ENCODE measurements around the gene HDAC4. TPM values are rescaled to one million over a fixed set of nuclear protein-coding genes. Genes with fewer than 3 reads are reported as not detected.

The HDAC4 gene
- total and polyA plus RNA-seq, 2 of the 4 experiments (the other 2 are of a cell fraction) = 4.1 to 7.2 TPM

DNA sequence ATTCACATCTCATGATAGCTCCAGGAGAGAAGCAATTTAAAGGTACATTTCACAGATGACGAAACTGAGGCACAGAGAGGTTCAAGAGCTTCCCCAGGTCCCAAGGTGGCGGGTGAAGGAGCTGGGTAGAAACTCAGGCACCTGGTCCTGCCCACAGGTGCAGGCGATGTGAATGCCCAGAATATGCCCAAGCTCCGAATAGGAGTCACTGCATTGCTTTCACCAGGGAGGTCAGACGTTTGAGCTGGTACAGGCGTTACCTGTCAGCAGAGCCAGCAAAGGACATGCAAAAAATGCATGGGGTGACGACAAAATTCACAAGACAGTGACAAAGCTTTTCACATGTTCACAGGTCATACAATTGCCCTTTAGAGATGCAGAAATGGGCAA is 247.9 kb downstream of the HDAC4 start:
- H3K79me1 ChIP-seq (ENCODE audit: low read depth in 1 of 2, low read length in 2 of 2) = no peaks in the 10 kb centered on the region; a peak in 1 of 4 replicates
- H3K36me3 ChIP-seq (ENCODE audit: control insufficient read depth, insufficient read depth, low read length) = peaks cover 62% of the 10 kb centered on the region
- no peak overlapping the region for H2BK120ac ChIP-seq (ENCODE audit: low read depth, low read length)
- POLR2A ChIA-PET (ENCODE audit: unreplicated experiment) = no interaction called here
- no peak overlapping the region for H2BK5ac ChIP-seq (ENCODE audit: low read depth, low read length, poor library complexity, severe bottlenecking)
- no peak overlapping the region for H2AK5ac ChIP-seq (ENCODE audit: low read depth, low read length)
- H3K14ac ChIP-seq (replicated peaks; ENCODE audit: low read depth, low read length) = no peak overlapping the region
- H3K4me3 ChIP-seq (ENCODE audit: insufficient read depth, low read depth, low read length) = no peak overlapping the region
- H4K5ac ChIP-seq (ENCODE audit: low read depth, low read length) = no peak overlapping the region
- no peaks in the 10 kb centered on the region for H3K4me1 ChIP-seq (ENCODE audit: control insufficient read depth, insufficient read depth, low read length)
- peaks cover 10% of the 10 kb centered on the region for H3K9me1 ChIP-seq (ENCODE audit: insufficient read depth, low read length)
- dilution Hi-C loops (cut with HindIII; ENCODE audit: low sequenced_read_pairs, unreplicated experiment) (no loop called here), intact Hi-C loops (cut with micrococcal nuclease) (no loop called here), in situ Hi-C loops (cut with MboI; ENCODE audit: low sequenced_read_pairs) (no loop called here)
- no peak overlapping the region for H3K4me2 ChIP-seq (ENCODE audit: low read depth, low read length)
- no peak overlapping the region for H2BK15ac ChIP-seq (ENCODE audit: low read depth, low read length)
- H3K18ac ChIP-seq (ENCODE audit: low read depth, low read length) = no peak overlapping the region
- no peak overlapping the region for H2AK9ac ChIP-seq (replicated peaks; ENCODE audit: low read depth, low read length, poor library complexity)
- H2AFZ ChIP-seq (replicated peaks; ENCODE audit: low read length, poor library complexity) = no peak overlapping the region
- DNase-seq (no peak), ATAC-seq (ENCODE audit: low read depth) (no peak)
- no peaks in the 10 kb centered on the region for H3K27me3 ChIP-seq (ENCODE audit: control insufficient read depth, insufficient read depth, low read length)
- H2BK20ac ChIP-seq (ENCODE audit: low read depth, low read length) = no peak overlapping the region
- WGBS, 2 experiments (ENCODE audit: extremely low coverage in 2 of 2, insufficient read length in 1 of 2) = 95% methylated on average over 6 of the region's 7 CpGs; no CpG with 5 or more reads in 1 of the 2 experiments
- H3K9me3 ChIP-seq (ENCODE audit: control insufficient read depth, insufficient read depth, low read length) = no peaks in the 10 kb centered on the region
- H3K56ac ChIP-seq (ENCODE audit: extremely low read depth, insufficient read depth, low read length) = no peak overlapping the region
- H4K91ac ChIP-seq (ENCODE audit: insufficient read depth, low read depth, low read length) = no peak overlapping the region
- no peaks in the 10 kb centered on the region for H4K20me1 ChIP-seq (ENCODE audit: insufficient read depth, low read length)
- CTCF ChIA-PET = no interaction called here
- H4K8ac ChIP-seq (ENCODE audit: low read depth in 2 of 2, low read length in 2 of 2) = no peak overlapping the region
- BruUV-seq (replicated peaks) = no TSS peak
- TF ChIP-seq FOS (IDR thresholded peaks at IDR 0.05; ENCODE audit: low read depth, low read length) (no peak), MAZ (IDR thresholded peaks at IDR 0.05; ENCODE audit: borderline replicate concordance, low read depth, low read length) (no peak), RAD21 (IDR thresholded peaks at IDR 0.05; ENCODE audit: low read length) (no peak), CHD1 (IDR thresholded peaks at IDR 0.05; ENCODE audit: low read depth, low read length) (no peak), RFX5 (IDR thresholded peaks at IDR 0.05; ENCODE audit: low read depth, low read length) (no peak), RCOR1 (IDR thresholded peaks at IDR 0.05; ENCODE audit: insufficient replicate concordance, low read length) (no peak), MAFK (IDR thresholded peaks at IDR 0.05; ENCODE audit: low read depth, low read length) (no peak), SMC3 (IDR thresholded peaks at IDR 0.05; ENCODE audit: low read depth, low read length) (no peak), POLR2A (IDR thresholded peaks at IDR 0.05; ENCODE audit: low read depth, low read length) (no peak), CEBPB (IDR thresholded peaks at IDR 0.05; ENCODE audit: low read depth, low read length) (no peak), NFE2L2 (IDR thresholded peaks at IDR 0.05; ENCODE audit: low read depth, low read length) (no peak), BHLHE40 (IDR thresholded peaks at IDR 0.05; ENCODE audit: low read depth, low read length) (no peak), MXI1 (IDR thresholded peaks at IDR 0.05; ENCODE audit: borderline replicate concordance, low read depth, low read length) (no peak)
- TF ChIP-seq, protein P1, sequence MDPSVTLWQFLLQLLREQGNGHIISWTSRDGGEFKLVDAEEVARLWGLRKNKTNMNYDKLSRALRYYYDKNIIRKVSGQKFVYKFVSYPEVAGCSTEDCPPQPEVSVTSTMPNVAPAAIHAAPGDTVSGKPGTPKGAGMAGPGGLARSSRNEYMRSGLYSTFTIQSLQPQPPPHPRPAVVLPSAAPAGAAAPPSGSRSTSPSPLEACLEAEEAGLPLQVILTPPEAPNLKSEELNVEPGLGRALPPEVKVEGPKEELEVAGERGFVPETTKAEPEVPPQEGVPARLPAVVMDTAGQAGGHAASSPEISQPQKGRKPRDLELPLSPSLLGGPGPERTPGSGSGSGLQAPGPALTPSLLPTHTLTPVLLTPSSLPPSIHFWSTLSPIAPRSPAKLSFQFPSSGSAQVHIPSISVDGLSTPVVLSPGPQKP (IDR thresholded peaks at IDR 0.05; ENCODE audit: borderline replicate concordance, low read depth, low read length) = no peak
- TF ChIP-seq, protein P2, sequence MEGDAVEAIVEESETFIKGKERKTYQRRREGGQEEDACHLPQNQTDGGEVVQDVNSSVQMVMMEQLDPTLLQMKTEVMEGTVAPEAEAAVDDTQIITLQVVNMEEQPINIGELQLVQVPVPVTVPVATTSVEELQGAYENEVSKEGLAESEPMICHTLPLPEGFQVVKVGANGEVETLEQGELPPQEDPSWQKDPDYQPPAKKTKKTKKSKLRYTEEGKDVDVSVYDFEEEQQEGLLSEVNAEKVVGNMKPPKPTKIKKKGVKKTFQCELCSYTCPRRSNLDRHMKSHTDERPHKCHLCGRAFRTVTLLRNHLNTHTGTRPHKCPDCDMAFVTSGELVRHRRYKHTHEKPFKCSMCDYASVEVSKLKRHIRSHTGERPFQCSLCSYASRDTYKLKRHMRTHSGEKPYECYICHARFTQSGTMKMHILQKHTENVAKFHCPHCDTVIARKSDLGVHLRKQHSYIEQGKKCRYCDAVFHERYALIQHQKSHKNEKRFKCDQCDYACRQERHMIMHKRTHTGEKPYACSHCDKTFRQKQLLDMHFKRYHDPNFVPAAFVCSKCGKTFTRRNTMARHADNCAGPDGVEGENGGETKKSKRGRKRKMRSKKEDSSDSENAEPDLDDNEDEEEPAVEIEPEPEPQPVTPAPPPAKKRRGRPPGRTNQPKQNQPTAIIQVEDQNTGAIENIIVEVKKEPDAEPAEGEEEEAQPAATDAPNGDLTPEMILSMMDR (conservative IDR thresholded peaks at IDR 0.05; ENCODE audit: low read depth, low read length) = no peak
- no peak overlapping the region for H3K4ac ChIP-seq (ENCODE audit: low read depth, low read length)
- H3K27ac ChIP-seq (ENCODE audit: insufficient read depth, low read length) = no peak overlapping the region
- no peak overlapping the region for H3K9ac ChIP-seq (ENCODE audit: low read depth, low read length)
- no peak overlapping the region for H3K23ac ChIP-seq (ENCODE audit: low read depth, low read length)

Data from IMR-90 (cell line).